ENCODE data around the gene ZNF581.

ZNF581 gene

DNA sequence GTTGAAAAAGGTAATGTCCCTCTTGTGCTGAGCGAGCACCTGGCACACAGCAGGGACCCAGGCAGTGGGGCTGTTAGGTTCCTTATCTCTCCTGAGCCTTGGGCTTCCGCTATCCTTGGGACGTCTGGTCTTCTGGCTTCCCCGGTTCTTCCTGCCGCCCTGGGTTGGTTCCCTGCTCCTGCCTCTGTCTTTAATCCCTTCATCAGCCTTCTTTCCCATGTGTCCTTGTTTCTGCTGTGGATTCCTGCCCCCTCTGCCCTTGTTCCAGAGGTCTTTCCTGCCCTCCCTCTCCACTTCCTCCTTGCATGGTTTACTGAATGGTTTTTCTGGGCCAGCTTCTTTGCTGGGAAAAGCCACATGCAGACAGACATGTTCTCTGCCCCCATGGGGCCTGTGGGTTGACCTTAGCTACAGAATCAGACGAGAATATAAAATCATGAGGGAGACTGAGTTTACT lies 34.2 kb downstream of the ZNF581 start:
- H3K9me3 ChIP-seq (ENCODE audit: control insufficient read depth, insufficient read depth, low read length) = no peaks in the 10 kb centered on the region
- H3K27me3 ChIP-seq (ENCODE audit: control insufficient read depth, insufficient read depth, low read length) = no peaks in the 10 kb centered on the region
- no peak overlapping the region for H3K4me3 ChIP-seq (ENCODE audit: low read depth, low read length)
- H3K4me1 ChIP-seq (ENCODE audit: control insufficient read depth, insufficient read depth, low read length) = peaks cover 15% of the 10 kb centered on the region; the same call in 1 of the 2 replicates
- H3K9ac ChIP-seq (ENCODE audit: low read depth, low read length) = no peak overlapping the region
- H3K36me3 ChIP-seq (ENCODE audit: control insufficient read depth, insufficient read depth, low read length) = peaks cover 53% of the 10 kb centered on the region
- no peak overlapping the region for H3K27ac ChIP-seq (ENCODE audit: low read depth, low read length)

DNA sequence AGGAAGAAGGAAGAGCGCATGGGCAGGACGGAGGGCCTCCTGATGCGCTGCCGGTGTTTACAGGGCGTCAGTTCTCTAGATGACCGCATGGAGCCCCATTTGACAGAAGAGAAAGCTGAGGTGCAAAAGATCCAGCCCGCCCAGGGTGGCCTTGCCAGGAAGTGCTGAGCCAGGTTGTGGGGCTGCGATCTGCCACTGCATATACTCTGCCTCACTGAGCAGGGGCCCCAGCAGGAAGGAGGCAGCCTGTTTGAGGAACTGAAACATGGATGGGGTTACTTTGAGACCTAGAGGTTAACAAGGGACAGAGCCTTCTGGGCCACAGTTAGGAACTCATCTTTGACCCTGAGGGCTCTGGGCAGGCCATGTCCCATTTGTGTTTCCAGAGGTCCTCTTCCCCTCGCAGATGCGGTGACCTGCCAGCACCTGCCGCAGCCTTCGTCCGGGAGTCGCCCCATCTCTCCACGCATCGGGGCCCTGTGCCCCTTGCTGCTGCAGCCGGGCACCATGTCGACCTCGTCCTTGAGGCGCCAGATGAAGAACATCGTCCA lies 34.7 kb downstream of the ZNF581 start:
- Histone ChIP-seq H3K27me3 (ENCODE audit: control insufficient read depth, insufficient read depth, low read length) (no peaks in the 10 kb centered on the region), H3K9me3 (ENCODE audit: control insufficient read depth, insufficient read depth, low read length) (no peaks in the 10 kb centered on the region), H3K36me3 (ENCODE audit: control insufficient read depth, insufficient read depth, low read length) (peaks cover 53% of the 10 kb centered on the region), H3K9ac (ENCODE audit: low read depth, low read length) (no peak overlapping the region), H3K4me3 (ENCODE audit: low read depth, low read length) (no peak overlapping the region), H3K27ac (ENCODE audit: low read depth, low read length) (no peak overlapping the region), H3K4me1 (ENCODE audit: control insufficient read depth, insufficient read depth, low read length) (peaks cover 15% of the 10 kb centered on the region; the same call in 1 of the 2 replicates)

DNA sequence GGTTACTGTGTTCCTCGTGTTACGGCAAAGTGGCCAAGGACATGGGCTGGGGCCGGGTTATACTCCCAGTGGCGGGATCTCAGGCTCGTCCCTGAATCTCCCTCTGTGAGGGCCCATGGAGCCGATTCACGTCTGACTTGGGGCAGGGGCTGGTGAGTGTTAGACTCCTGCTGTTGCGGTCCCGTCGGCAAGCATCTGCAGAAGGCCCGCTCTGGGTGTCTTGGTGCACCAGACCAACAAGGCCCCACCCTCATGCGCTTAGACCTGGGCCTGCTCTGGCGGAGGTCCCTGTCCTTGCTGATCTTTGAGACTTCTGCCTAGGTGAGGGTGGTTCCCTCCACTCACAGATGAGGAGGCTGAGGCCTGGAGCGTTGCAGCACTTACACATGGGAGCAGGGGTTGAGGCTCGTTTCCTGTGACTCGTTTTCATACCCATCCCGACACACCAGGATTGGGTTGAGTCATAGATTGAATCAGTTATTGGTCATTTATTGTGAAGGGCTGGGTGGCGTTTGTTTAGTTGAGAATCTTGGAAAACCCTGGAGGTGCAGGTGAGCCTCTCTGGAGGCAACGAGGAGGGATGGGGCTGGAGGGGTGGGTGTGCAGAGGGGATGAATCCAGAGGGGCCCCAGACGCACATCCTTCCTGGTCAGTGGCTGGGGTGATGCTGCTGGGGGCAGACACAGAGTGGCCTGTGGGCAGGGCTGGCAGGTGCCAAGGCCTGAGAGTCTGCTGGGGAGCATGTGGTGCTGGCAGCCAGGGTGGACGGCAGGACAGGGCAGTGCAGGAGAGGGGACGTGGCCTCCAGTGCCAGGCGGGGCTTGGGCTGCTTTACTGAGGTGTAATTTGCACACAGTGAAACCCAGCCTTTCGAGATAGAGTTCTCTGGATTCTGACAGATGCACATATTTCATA lies 36.2 kb downstream of the ZNF581 start:
- Histone ChIP-seq H3K9me3 (ENCODE audit: control insufficient read depth, insufficient read depth, low read length) (no peaks in the 10 kb centered on the region), H3K4me1 (ENCODE audit: control insufficient read depth, insufficient read depth, low read length) (peaks cover 9% of the 10 kb centered on the region; the same call in 1 of the 2 replicates), H3K36me3 (ENCODE audit: control insufficient read depth, insufficient read depth, low read length) (peaks cover 59% of the 10 kb centered on the region), H3K4me3 (ENCODE audit: low read depth, low read length) (no peak overlapping the region), H3K27ac (ENCODE audit: low read depth, low read length) (no peak overlapping the region), H3K27me3 (ENCODE audit: control insufficient read depth, insufficient read depth, low read length) (no peaks in the 10 kb centered on the region), H3K9ac (ENCODE audit: low read depth, low read length) (no peak overlapping the region)

DNA sequence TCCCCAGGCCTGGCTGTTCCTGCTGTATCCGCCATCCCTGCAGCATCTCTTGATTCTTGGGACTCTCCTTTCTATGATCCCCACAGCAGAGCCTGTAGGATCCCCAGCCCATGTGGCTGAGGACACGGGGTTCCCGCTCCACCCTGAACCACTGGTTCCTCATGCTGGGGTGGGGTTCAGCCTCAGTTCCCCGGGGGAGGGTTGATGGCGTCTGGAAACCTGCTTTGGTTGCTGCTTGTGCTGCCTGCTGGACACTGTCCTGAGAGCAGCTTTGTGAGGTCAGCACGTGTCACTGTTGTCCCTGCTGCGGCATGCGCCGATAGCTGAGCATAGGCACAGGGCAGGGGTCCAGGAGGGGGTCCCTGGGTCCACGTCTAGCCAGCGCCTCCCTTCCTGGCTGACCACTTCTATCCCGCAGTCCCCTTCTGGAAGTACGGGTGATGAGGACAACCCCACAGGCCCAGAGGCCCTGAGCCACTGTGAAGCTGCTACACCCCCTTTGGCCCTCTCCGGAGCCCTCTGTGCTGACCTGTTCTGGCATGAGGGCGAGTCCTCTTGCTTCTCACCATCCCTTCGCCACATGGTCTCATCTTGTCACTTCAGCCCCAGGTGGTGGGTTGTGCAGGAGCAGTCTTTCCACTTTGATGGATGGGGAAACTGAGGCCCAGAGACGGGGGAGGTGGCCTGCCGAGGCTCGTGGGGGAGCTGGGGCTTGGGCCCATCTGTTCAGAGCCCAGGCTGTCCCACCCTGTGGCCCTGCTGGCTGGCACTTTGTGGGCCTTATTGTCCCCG lies 37.1 kb downstream of the ZNF581 start:
- Histone ChIP-seq H3K27ac (ENCODE audit: low read depth, low read length) (no peak overlapping the region), H3K9ac (ENCODE audit: low read depth, low read length) (no peak overlapping the region), H3K4me1 (ENCODE audit: control insufficient read depth, insufficient read depth, low read length) (peaks cover 9% of the 10 kb centered on the region; the same call in 1 of the 2 replicates), H3K4me3 (ENCODE audit: low read depth, low read length) (no peak overlapping the region), H3K9me3 (ENCODE audit: control insufficient read depth, insufficient read depth, low read length) (no peaks in the 10 kb centered on the region), H3K36me3 (ENCODE audit: control insufficient read depth, insufficient read depth, low read length) (peaks cover 68% of the 10 kb centered on the region), H3K27me3 (ENCODE audit: control insufficient read depth, insufficient read depth, low read length) (no peaks in the 10 kb centered on the region)

DNA sequence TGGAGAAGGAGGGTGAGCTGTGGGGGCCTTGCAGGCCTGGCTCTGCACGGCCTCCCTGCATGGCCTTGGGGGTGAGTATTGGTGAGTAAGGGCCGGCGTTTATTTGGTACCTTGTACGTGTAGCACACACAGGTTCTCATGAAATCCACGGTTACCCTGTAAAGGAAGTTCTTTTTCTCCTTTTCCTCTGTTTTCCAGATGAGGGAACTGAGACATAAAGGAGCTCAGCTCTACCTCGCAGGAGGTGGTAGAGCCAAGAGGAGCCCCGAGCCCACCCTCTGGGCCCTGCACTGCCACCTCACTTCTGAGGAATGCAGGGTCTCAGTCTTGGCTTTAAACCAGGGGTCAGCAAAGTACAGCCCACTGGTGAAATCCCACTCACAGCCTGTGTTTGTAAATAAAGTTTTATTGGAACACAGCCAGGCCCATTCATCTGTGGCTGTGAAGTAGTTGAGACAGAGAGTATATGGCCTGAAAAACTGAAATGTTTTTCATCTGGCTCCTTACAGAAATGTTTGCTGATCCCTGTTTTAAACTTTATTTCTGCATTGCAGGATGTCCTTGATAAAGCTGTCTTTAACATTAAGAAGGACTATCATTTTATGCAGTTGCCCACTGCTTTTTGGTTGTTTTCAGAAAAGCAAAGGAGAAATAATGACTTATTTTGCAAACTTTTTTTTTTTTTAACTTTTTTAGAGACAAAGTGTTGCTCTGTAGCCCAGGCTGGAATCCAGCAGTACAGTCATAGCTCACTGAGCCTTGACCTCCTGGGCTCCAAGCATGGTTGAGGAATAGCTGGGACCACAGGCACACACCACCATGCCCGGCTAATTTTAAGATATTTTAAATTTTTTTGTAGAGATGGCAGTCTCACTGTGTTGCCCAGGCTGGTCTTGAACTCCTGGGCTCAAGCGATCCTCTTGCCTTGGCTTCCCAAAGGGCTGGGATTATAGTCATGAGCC lies 38.0 kb downstream of the ZNF581 start:
- Histone ChIP-seq H3K4me3 (ENCODE audit: low read depth, low read length) (no peak overlapping the region), H3K36me3 (ENCODE audit: control insufficient read depth, insufficient read depth, low read length) (peaks cover 77% of the 10 kb centered on the region), H3K9me3 (ENCODE audit: control insufficient read depth, insufficient read depth, low read length) (no peaks in the 10 kb centered on the region), H3K27ac (ENCODE audit: low read depth, low read length) (no peak overlapping the region), H3K27me3 (ENCODE audit: control insufficient read depth, insufficient read depth, low read length) (no peaks in the 10 kb centered on the region), H3K9ac (ENCODE audit: low read depth, low read length) (no peak overlapping the region), H3K4me1 (ENCODE audit: control insufficient read depth, insufficient read depth, low read length) (peaks cover 3% of the 10 kb centered on the region; the same call in 1 of the 2 replicates)

DNA sequence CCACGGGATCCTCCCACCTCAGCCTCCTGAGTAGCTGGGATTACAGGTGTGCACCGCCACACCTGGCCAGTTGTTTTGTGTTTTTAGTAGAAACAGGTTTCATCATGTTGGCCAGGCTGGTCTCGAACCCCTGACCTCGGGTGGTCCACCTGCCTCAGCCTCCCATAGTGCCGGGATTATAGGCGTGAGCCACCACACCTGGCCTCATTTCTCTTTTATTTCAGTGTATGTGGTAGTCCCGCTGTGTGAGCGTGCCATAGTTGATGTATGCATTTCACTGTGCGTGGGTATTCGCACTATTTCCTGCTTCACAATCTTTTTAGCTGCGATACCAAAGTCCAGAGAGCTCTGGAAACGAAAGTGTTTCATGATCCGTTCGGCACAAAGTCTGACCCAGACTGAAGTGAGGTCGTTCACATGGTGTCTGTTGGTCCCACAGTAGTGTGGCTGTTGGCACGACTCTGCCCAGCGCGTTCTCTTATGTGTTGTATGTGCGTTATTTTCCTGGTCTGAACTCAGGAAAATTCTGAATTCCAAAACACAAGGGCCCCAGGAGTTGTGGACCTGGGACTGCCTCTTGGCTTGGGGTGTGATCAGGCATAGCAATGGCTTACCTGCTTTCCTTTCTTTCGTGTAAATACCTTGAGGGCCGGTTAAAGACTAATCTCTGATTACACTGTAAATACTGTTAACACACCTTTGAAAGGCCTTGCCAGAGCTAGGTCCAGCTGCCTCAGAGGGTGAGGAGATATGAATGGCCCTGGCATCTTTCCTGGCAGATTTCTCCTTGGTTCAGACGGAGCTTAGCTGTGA lies 40.2 kb downstream of the ZNF581 start:
- H3K36me3 ChIP-seq (ENCODE audit: control insufficient read depth, insufficient read depth, low read length) = peaks cover 70% of the 10 kb centered on the region
- H3K4me1 ChIP-seq (ENCODE audit: control insufficient read depth, insufficient read depth, low read length) = no peaks in the 10 kb centered on the region
- no peak overlapping the region for H3K9ac ChIP-seq (ENCODE audit: low read depth, low read length)
- no peaks in the 10 kb centered on the region for H3K9me3 ChIP-seq (ENCODE audit: control insufficient read depth, insufficient read depth, low read length)
- no peak overlapping the region for H3K4me3 ChIP-seq (ENCODE audit: low read depth, low read length)
- H3K27me3 ChIP-seq (ENCODE audit: control insufficient read depth, insufficient read depth, low read length) = no peaks in the 10 kb centered on the region
- peak overlapping the region; percentile 43 for H3K27ac ChIP-seq (ENCODE audit: low read depth, low read length)

DNA sequence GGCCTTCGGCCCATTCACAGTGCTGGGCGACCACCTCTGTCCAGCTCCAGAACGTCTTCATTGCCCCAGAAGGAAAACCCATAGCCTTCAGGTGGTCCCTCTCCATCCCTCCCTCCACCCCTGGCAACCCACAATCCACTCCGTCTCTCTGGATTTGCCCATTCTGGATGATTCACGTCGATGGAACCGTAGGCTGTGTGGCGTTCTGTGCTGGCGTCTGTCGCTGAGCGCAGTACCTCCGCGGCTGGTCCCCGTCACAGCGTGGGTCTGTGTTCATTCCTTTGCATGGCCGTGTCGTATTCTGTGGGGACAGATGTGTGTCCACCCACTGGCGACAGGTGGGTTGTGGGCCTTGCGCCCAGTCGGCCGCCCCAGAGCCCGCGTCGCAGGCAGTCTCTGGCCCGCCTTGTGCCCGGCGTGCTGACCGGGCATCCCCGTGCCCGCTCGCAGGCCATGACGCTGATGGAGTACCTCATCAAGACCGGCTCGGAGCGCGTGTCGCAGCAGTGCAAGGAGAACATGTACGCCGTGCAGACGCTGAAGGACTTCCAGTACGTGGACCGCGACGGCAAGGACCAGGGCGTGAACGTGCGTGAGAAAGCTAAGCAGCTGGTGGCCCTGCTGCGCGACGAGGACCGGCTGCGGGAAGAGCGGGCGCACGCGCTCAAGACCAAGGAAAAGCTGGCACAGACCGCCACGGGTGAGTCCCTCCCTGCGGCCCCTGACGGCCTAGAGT lies 41.7 kb downstream of the ZNF581 start:
- H3K27ac ChIP-seq (ENCODE audit: low read depth, low read length) = no peak overlapping the region
- no peaks in the 10 kb centered on the region for H3K4me1 ChIP-seq (ENCODE audit: control insufficient read depth, insufficient read depth, low read length)

DNA sequence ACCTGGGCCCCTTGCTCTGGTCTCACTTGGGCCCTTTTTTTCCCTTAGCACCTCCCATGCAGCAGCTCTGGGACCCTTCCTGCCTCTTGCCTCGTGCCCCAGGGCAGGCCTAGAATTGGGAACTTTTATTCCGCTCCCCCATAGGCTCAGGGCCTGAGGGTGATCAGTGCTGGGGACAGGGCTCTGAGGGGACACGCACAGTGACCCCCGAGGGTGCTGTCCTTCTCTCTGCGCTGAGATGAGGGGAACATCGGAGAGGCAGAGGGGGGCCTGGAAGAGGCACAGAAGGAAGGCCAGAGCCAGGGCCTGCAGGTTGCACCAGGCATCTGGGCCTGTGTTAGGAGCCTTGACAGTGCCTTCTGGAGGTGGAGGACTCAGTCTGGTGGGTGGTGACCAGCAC lies 42.3 kb downstream of the ZNF581 start:
- Histone ChIP-seq H3K27me3 (ENCODE audit: control insufficient read depth, insufficient read depth, low read length) (no peaks in the 10 kb centered on the region), H3K36me3 (ENCODE audit: control insufficient read depth, insufficient read depth, low read length) (peaks cover 65% of the 10 kb centered on the region), H3K4me1 (ENCODE audit: control insufficient read depth, insufficient read depth, low read length) (no peaks in the 10 kb centered on the region), H3K9me3 (ENCODE audit: control insufficient read depth, insufficient read depth, low read length) (no peaks in the 10 kb centered on the region), H3K27ac (ENCODE audit: low read depth, low read length) (no peak overlapping the region), H3K4me3 (ENCODE audit: low read depth, low read length) (no peak overlapping the region), H3K9ac (ENCODE audit: low read depth, low read length) (no peak overlapping the region)

More for the DNA sequence above, 41.7 kb downstream of the ZNF581 start:
- Histone ChIP-seq H3K36me3 (ENCODE audit: control insufficient read depth, insufficient read depth, low read length) (peaks cover 70% of the 10 kb centered on the region), H3K27me3 (ENCODE audit: control insufficient read depth, insufficient read depth, low read length) (no peaks in the 10 kb centered on the region), H3K4me3 (ENCODE audit: low read depth, low read length) (no peak overlapping the region), H3K9ac (ENCODE audit: low read depth, low read length) (no peak overlapping the region), H3K9me3 (ENCODE audit: control insufficient read depth, insufficient read depth, low read length) (no peaks in the 10 kb centered on the region)

DNA sequence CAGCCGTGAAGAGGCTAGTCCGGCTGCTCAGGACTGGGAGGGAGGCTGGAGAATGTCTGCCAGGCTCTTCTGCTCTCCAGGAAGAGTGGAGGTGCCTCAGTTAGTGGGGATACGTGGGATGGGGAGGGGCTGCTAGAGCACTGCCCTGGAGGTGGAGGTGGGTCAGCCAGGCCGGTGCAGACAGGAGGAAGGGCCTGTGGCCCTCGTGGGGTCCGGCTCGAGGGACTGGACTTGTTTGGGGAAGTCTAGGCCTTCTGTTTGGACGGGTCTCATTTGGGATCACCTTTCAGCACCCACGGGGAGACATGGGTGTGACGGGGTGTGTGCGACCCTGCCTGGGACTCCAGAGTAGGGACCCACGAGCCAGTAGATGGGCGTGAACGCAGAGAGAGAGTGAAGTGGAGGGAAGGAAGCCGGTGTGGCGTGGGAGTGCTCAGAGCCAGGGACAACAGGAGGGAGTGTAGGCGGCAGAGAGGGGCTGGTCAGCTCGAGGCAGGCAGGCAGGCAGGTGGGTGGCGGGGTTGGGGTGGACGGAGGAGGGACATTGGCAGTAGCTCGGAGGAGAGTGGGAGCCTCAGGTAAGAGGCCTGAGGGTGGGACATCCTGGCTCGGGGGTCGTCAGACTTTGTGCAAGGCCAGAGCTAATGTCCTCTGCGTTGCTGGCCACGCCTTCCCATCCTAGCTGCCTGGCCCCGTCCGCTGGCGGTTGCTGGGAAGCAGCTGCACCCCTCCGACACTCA lies 43.0 kb downstream of the ZNF581 start:
- H3K4me1 ChIP-seq (ENCODE audit: control insufficient read depth, insufficient read depth, low read length) = no peaks in the 10 kb centered on the region
- H3K36me3 ChIP-seq (ENCODE audit: control insufficient read depth, insufficient read depth, low read length) = peaks cover 58% of the 10 kb centered on the region
- no peaks in the 10 kb centered on the region for H3K27me3 ChIP-seq (ENCODE audit: control insufficient read depth, insufficient read depth, low read length)
- no peaks in the 10 kb centered on the region for H3K9me3 ChIP-seq (ENCODE audit: control insufficient read depth, insufficient read depth, low read length)
- no peak overlapping the region for H3K9ac ChIP-seq (ENCODE audit: low read depth, low read length)
- H3K27ac ChIP-seq (ENCODE audit: low read depth, low read length) = no peak overlapping the region
- H3K4me3 ChIP-seq (ENCODE audit: low read depth, low read length) = no peak overlapping the region

All from HUES48 (cell line).